Skin of body (tissue), 2 donors: ENCODE data around the gene TOR4A. TPM values are rescaled to one million over a fixed set of nuclear protein-coding genes. Genes with fewer than 3 reads are reported as not detected.
"Not testable (repeated sequence)": the region's sequence is repeated elsewhere in the genome, so short reads cannot be mapped to it uniquely, and the experiment has no call there.

Source experiments
- DNase-seq: peaks from one replicate; lab custom pipeline; 2025; lab: John Stamatoyannopoulos, UW
- total RNA-seq: library from RNA; depleted of rRNA; stranded (reverse); fragments of >200 nt; gene quantifications from one replicate; pipeline ENCODE4 v1.2.3, GENCODE V29; 2014

Gene TOR4A
- total RNA-seq, 1 donor from 2014 or later, result 1.7 TPM

GRCh38 chr9:137316012-137316981 is 38.8 kb downstream of the TOR4A start:
- no peak for DNase-seq

- no peak for DNase-seq
These were observed 39.6 kb downstream of the TOR4A start for GRCh38 chr9:137317021-137317717.

- no peak for DNase-seq
These were observed 40.4 kb downstream of the TOR4A start for GRCh38 chr9:137317718-137318511.

GRCh38 chr9:137318602-137319001 is 41.1 kb downstream of the TOR4A start:
- no peak for DNase-seq

- no peak for DNase-seq
These were observed 41.6 kb downstream of the TOR4A start for GRCh38 chr9:137319011-137319738.

GRCh38 chr9:137319739-137320551 is 42.4 kb downstream of the TOR4A start:
- DNase-seq, result no peak

- DNase-seq, result no peak
These were observed 43.2 kb downstream of the TOR4A start for GRCh38 chr9:137320555-137321384.

GRCh38 chr9:137321726-137322361 is 44.3 kb downstream of the TOR4A start:
- DNase-seq, result no peak

- DNase-seq, result no peak
These were observed 46.2 kb downstream of the TOR4A start for GRCh38 chr9:137323531-137324331.

- no peak for DNase-seq
These were observed 47.6 kb downstream of the TOR4A start for GRCh38 chr9:137325124-137325523.

- DNase-seq, result no peak
These were observed 48.3 kb downstream of the TOR4A start for GRCh38 chr9:137325799-137326198.

- no peak for DNase-seq
These were observed 49.0 kb downstream of the TOR4A start for GRCh38 chr9:137326445-137327065.

- DNase-seq, result not testable (repeated sequence)
These were observed 50.4 kb downstream of the TOR4A start for GRCh38 chr9:137327641-137328550.

- not testable (repeated sequence) for DNase-seq
These were observed 52.1 kb downstream of the TOR4A start for GRCh38 chr9:137329590-137329989.

- DNase-seq, result no peak
These were observed 53.2 kb downstream of the TOR4A start for GRCh38 chr9:137330689-137331088.

- DNase-seq, result no peak
These were observed 54.4 kb downstream of the TOR4A start for GRCh38 chr9:137331929-137332328.
